Measurements from ENCODE around the gene OGDH. TPM values are rescaled to one million over a fixed set of nuclear protein-coding genes. Genes with fewer than 3 reads are reported as not detected.

OGDH gene
- total RNA-seq, 6 experiments from 2014 or later: 46.6 to 63.2 (median 55.8) TPM

GRCh38 chr7:44604941-44605340 is 1.5 kb upstream of the OGDH start:
- no peak overlapping the region for H3K4me3 ChIP-seq
- DNase-seq: no peak
- 69% methylated on average over 2 of the region's 2 CpGs for WGBS (ENCODE audit: insufficient coverage, low coverage, low lambda C conversion rate, missing lambda C conversion rate)
- no peaks in the 10 kb centered on the region for H3K36me3 ChIP-seq
- no peak for TF ChIP-seq CTCF (IDR thresholded peaks at IDR 0.05)
- no peak for TF ChIP-seq POLR2A (IDR thresholded peaks at IDR 0.05)
- intact Hi-C loops (cut with DNase I): no loop called here
- H3K27me3 ChIP-seq: no peaks in the 10 kb centered on the region
- H3K4me1 ChIP-seq: peaks cover 0 to 11% (median 1%) of the 10 kb centered on the region in 4 donors
- no peak for ATAC-seq
- no peaks in the 10 kb centered on the region for H3K9me3 ChIP-seq
- no peak overlapping the region for H3K27ac ChIP-seq

GRCh38 chr7:44607141-44608068 is 978 bp downstream of the OGDH start:
- DNase-seq (no peak), ATAC-seq (no peak)
- no peaks in the 10 kb centered on the region for H3K27me3 ChIP-seq
- peak overlapping the region; percentile 89 to 92 (median 90) for H3K4me3 ChIP-seq
- H3K9me3 ChIP-seq: no peaks in the 10 kb centered on the region
- intact Hi-C loops (cut with DNase I): no loop called here
- H3K27ac ChIP-seq: peak overlapping the region; percentile 92 to 94 (median 93)
- H3K4me1 ChIP-seq: peaks cover 0 to 11% (median 1%) of the 10 kb centered on the region in 4 donors
- no peaks in the 10 kb centered on the region for H3K36me3 ChIP-seq
- 46% methylated on average over 35 of the region's 35 CpGs for WGBS (ENCODE audit: insufficient coverage, low coverage, low lambda C conversion rate, missing lambda C conversion rate)
- TF ChIP-seq POLR2A (IDR thresholded peaks at IDR 0.05) (no peak), CTCF (IDR thresholded peaks at IDR 0.05) (no peak)

- DNase-seq: no peak
- H3K9me3 ChIP-seq: no peaks in the 10 kb centered on the region
- no peak overlapping the region for H3K27ac ChIP-seq
- peaks cover 0 to 11% (median 1%) of the 10 kb centered on the region in 4 donors for H3K4me1 ChIP-seq
- WGBS (ENCODE audit: insufficient coverage, low coverage, low lambda C conversion rate, missing lambda C conversion rate): 80% methylated on average over 14 of the region's 14 CpGs
- no peak for TF ChIP-seq POLR2A (IDR thresholded peaks at IDR 0.05)
- no peak for TF ChIP-seq CTCF (IDR thresholded peaks at IDR 0.05)
- ATAC-seq: no peak
- intact Hi-C loops (cut with DNase I): no loop called here
- H3K27me3 ChIP-seq: no peaks in the 10 kb centered on the region
- H3K4me3 ChIP-seq: no peak overlapping the region
- H3K36me3 ChIP-seq: no peaks in the 10 kb centered on the region
These were observed 2.7 kb downstream of the OGDH start for GRCh38 chr7:44608916-44609648.

- Histone ChIP-seq H3K36me3 (no peaks in the 10 kb centered on the region), H3K4me3 (no peak overlapping the region), H3K9me3 (no peaks in the 10 kb centered on the region), H3K27ac (no peak overlapping the region), H3K4me1 (peaks cover 0 to 11% (median 1%) of the 10 kb centered on the region in 4 donors), H3K27me3 (no peaks in the 10 kb centered on the region)
- WGBS (ENCODE audit: insufficient coverage, low coverage, low lambda C conversion rate, missing lambda C conversion rate): 85% methylated on average over 3 of the region's 3 CpGs
- TF ChIP-seq POLR2A (IDR thresholded peaks at IDR 0.05) (no peak), CTCF (IDR thresholded peaks at IDR 0.05) (no peak)
- DNase-seq (no peak), ATAC-seq (no peak)
- intact Hi-C loops (cut with DNase I): no loop called here
These were observed 3.4 kb downstream of the OGDH start for GRCh38 chr7:44609829-44610228.
